Right lobe of liver (tissue), 6 donors: Measurements from ENCODE around the gene LAMC2. TPM values are rescaled to one million over a fixed set of nuclear protein-coding genes. Genes with fewer than 3 reads are reported as not detected.

Experiments used
- ATAC-seq, 4 donors: fragments of 200-7000 bp; cut with Tn5 transposase; one replicate each; pipeline ENCODE4 v1.9.1; 2020; ENCODE audit warnings: mild to moderate bottlenecking in 4 of 4, moderate library complexity in 4 of 4
- DNase-seq, 3 donors: peaks; one replicate each; pipeline ENCODE4 v3.0.0-alpha.2; 2020
- H3K27ac ChIP-seq, 3 donors: fragments of 200-600 bp; one replicate each; pipeline ENCODE4 v1.8.0; 2022
- H3K27me3 ChIP-seq, 2 donors: fragments of 200-600 bp; one replicate each; pipeline ENCODE4 v1.8.0; 2022
- H3K36me3 ChIP-seq, 4 donors: fragments of 200-600 bp; sonication (generic) in 1 of 4; one replicate each; pipeline versions ENCODE4 v1.5.1 to v1.8.0; 2017 to 2022; ENCODE audit warnings: control low read depth in 1 of 4
- H3K4me1 ChIP-seq, 4 donors: fragments of 200-600 bp; sonication (generic) in 1 of 4; one replicate each; pipeline versions ENCODE4 v1.5.1 to v1.8.0; 2017 to 2022; ENCODE audit warnings: control low read depth in 1 of 4
- H3K4me3 ChIP-seq, 3 donors: fragments of 200-600 bp; one replicate each; pipeline ENCODE4 v1.8.0; 2022
- H3K9me3 ChIP-seq, 4 donors: fragments of 200-600 bp; sonication (generic) in 1 of 4; one replicate each; pipeline versions ENCODE4 v1.5.1 to v1.8.0; 2017 to 2022; ENCODE audit warnings: control low read depth in 1 of 4
- CTCF ChIP-seq, 4 donors: fragments of 200-600 bp in 3 of 4; fragments of 450-650 bp in 1 of 4; IDR thresholded peaks; one replicate each; pipeline versions ENCODE4 v1.5.1 to v1.8.0; 2016 to 2022; ENCODE audit warnings: antibody characterized with exemption in 4 of 4, mild to moderate bottlenecking in 2 of 4
- POLR2A ChIP-seq: fragments of 450-650 bp; IDR thresholded peaks from one replicate; pipeline ENCODE4 v1.6.1; 2017; ENCODE audit warnings: antibody characterized with exemption, mild to moderate bottlenecking
- WGBS: methylation state at CpG from one replicate; pipeline ENCODE4 v1.1.6; 2018; ENCODE audit warnings: low coverage, low lambda C conversion rate; ENCODE audit not compliant: insufficient coverage; ENCODE audit errors: missing lambda C conversion rate; 5-methylcytosine and 5-hydroxymethylcytosine counted together
- intact Hi-C, 2 donors: fragments of 100-400 bp; cut with DNase I; formaldehyde crosslinking; loops; one replicate each; pipeline versions ENCODE4 v1.11.2 to v1.14.1; 2022
- total RNA-seq, 6 experiments: library from RNA; depleted of rRNA in 2 of 6; stranded (reverse); fragments of >200 nt in 2 of 6; fragmentation: NEBNext Ultra II Directional in 3 of 6; extraction: Animal tissue kit (Norgen Biotek cat#: 25700) in 3 of 6; gene quantifications; one replicate each; pipeline versions ENCODE4 v1.1.0 to v1.2.4, GENCODE V29; 2016 to 2023
- donor health status: DM: no; HTN: yes; CAD: no.
- donor health status: DM: no; HTN: no; CAD: no.
- donor health status: DM: no; HTN: no; CAD: no.
- donor health status: DM: no; HTN: yes; CAD: no.
- donor health status: DM: no; HTN: yes; CAD: no.

LAMC2 gene
- total RNA-seq, 6 experiments from 2014 or later, result 0.17 to 1.5 (median 0.49) TPM

- no peak for ATAC-seq
- intact Hi-C loops, result loop anchor here in 1 of 2 donors (10.0 kb wide), 1 partner anchor 259 kb away; no protein-coding TSS in a partner anchor
Observed at GRCh38 chr1:183223467-183223866, 37.4 kb downstream of the LAMC2 start.

DNA sequence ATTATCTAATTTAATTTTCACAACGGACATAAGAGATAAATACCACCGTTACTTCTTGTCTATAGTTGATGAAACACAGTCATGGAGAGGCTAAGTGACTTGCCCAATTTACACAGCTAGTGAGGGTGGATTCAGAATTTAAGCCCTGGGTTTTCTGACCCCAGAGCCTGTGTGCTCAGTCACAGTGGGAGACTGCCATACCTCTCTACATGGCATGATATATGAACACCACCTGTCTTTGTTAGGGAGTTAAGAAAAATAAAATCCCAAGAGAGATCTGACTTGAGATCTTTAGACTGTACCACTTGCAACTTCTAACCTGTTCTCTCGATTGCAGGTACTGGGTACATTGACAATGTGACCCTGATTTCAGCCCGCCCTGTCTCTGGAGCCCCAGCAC, 40.3 kb downstream of the LAMC2 start:
- H3K4me1 ChIP-seq, result no peaks in the 10 kb centered on the region
- DNase-seq, result no peak
- no peak for ATAC-seq
- no peaks in the 10 kb centered on the region for H3K36me3 ChIP-seq
- intact Hi-C loops, result loop anchor here in 1 of 2 donors (10.0 kb wide), 1 partner anchor 262 kb away; no protein-coding TSS in a partner anchor
- TF ChIP-seq CTCF (IDR thresholded peaks at IDR 0.05) (no peak), POLR2A (no peak)
- no peak overlapping the region for H3K27ac ChIP-seq
- WGBS, result 77% methylated on average over 4 of the region's 4 CpGs
- H3K4me3 ChIP-seq, result no peak overlapping the region
- H3K27me3 ChIP-seq, result no peaks in the 10 kb centered on the region
- no peaks in the 10 kb centered on the region for H3K9me3 ChIP-seq

More at GRCh38 chr1:183223467-183223866, 37.4 kb downstream of the LAMC2 start:
- TF ChIP-seq CTCF (IDR thresholded peaks at IDR 0.05) (no peak), POLR2A (no peak)
- no peaks in the 10 kb centered on the region for H3K36me3 ChIP-seq
- 88% methylated on average over 3 of the region's 3 CpGs for WGBS
- H3K27me3 ChIP-seq, result no peaks in the 10 kb centered on the region
- H3K4me1 ChIP-seq, result no peaks in the 10 kb centered on the region
- H3K4me3 ChIP-seq, result no peak overlapping the region
- no peak for DNase-seq
- no peak overlapping the region for H3K27ac ChIP-seq
- no peaks in the 10 kb centered on the region for H3K9me3 ChIP-seq

DNA sequence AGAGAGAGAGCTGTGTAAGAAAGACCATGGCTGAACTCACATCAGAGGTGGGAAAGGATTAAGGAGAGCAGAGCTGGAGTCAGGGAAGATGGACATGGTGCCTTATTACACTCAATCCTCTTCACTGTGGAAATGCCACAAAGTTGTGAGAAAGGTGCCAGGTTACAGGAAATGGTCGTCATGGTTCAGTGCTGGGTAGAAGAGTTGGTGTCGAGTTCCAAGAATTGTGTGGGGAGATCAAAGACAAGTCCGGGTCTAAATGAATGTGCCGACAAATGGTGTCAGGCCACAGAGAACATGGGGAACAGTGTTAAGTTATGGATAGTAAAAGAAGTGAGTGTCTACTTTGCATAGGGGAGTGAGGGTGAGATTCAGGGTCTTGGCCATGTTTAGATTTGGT, 40.9 kb downstream of the LAMC2 start:
- Histone ChIP-seq H3K27me3 (no peaks in the 10 kb centered on the region), H3K4me1 (peaks cover 0 to 5% (median 0%) of the 10 kb centered on the region in 4 donors), H3K4me3 (no peak overlapping the region), H3K9me3 (no peaks in the 10 kb centered on the region), H3K36me3 (no peaks in the 10 kb centered on the region), H3K27ac (no peak overlapping the region)
- WGBS, result 68% methylated on average over 4 of the region's 4 CpGs
- ATAC-seq (no peak), DNase-seq (no peak)
- intact Hi-C loops, result loop anchor here in 1 of 2 donors (10.0 kb wide), 1 partner anchor 262 kb away; no protein-coding TSS in a partner anchor
- TF ChIP-seq POLR2A (no peak), CTCF (IDR thresholded peaks at IDR 0.05) (no peak)

DNA sequence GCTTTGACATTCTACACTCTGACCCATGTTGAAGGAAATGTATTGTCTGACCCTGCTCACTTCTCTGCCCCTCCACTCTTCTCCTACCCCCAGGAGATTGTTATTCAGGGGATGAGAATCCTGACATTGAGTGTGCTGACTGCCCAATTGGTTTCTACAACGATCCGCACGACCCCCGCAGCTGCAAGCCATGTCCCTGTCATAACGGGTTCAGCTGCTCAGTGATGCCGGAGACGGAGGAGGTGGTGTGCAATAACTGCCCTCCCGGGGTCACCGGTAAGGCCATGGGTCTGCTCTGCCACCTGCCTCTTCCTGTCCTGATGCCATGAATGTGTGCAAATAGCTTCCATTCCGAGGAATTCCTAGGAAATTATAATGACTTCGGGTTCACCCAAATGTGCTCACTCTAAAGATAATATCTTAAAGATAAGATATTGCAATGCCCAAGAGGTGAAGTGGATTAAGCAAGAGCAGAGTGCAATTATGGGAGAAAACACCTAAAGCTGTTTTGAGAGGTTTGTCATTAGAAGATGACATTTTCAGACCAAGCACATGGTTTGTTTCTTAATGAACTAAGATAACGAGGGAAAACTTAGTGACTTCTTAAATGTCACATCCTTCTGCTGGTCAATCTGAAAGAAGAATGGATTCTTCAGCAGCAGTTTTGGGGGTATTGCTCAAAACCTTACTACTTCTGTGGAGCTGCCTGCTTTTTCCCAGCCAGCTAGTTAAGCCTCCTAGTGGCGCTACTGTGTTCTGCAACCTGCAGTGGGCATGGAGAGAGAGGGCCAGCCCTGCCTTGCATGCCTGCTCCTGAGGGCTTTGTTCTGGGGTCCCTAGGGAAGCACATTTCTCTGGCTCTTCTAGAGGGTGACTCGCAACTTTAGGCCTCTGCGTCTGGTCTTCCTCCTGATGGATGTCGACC, 41.6 kb downstream of the LAMC2 start:
- 47% methylated on average over 10 of the region's 16 CpGs for WGBS
- H3K4me1 ChIP-seq, result peaks cover 0 to 5% (median 0%) of the 10 kb centered on the region in 4 donors
- peak in 2 of 3 donors; percentile 40 to 59 for DNase-seq
- H3K9me3 ChIP-seq, result no peaks in the 10 kb centered on the region
- peak; percentile 70 to 73 (median 72) for TF ChIP-seq CTCF (IDR thresholded peaks at IDR 0.05)
- TF ChIP-seq POLR2A, result no peak
- no peaks in the 10 kb centered on the region for H3K27me3 ChIP-seq
- no peak overlapping the region for H3K4me3 ChIP-seq
- no peak overlapping the region for H3K27ac ChIP-seq
- ATAC-seq, result peak; percentile 84 to 94 (median 88)
- no peaks in the 10 kb centered on the region for H3K36me3 ChIP-seq
- intact Hi-C loops, result loop anchor here in 1 of 2 donors (10.0 kb wide), 1 partner anchor 263 kb away; no protein-coding TSS in a partner anchor
